OCI-LY7 (cell line): Measurements from ENCODE around the gene USP48.

Source experiments
- EZH2phosphoT487 ChIP-seq: fragments of 200-600 bp; sonication (generic); IDR thresholded peaks from 2 replicates; pipeline ENCODE4 v1.6.1; 2018; ENCODE audit warnings: low read depth, borderline replicate concordance, mild to moderate bottlenecking, mixed run types, antibody characterized with exemption, low read length, moderate library complexity, mixed read lengths
- TF ChIP-seq, protein P1 (sequence below): fragments of 200-600 bp; sonication (generic); conservative IDR thresholded peaks from 2 replicates; pipeline ENCODE4 v1.5.1; 2014; ENCODE audit warnings: mild to moderate bottlenecking, antibody characterized with exemption, low read length, moderate library complexity, mixed read lengths

DNA sequence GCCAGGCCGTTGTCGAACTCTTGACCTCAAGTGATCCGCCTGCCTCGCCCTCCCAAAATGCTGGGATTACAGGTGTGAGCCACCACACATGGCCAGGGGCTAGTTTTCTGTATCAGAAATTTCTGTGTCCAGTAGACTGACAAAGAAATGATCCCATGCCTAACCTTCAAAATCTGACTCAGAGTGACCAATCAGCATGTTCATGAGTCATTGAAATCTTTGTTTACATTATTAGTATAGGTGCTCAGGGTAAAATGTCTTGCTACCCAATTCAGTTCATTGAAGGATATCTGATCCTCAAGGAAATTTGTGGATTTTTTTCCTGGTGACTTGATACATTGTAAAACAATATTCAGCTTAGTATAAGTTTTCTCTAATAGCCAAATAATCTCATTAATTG, 18.2 kb upstream of the USP48 start:
- TF ChIP-seq, protein P1, sequence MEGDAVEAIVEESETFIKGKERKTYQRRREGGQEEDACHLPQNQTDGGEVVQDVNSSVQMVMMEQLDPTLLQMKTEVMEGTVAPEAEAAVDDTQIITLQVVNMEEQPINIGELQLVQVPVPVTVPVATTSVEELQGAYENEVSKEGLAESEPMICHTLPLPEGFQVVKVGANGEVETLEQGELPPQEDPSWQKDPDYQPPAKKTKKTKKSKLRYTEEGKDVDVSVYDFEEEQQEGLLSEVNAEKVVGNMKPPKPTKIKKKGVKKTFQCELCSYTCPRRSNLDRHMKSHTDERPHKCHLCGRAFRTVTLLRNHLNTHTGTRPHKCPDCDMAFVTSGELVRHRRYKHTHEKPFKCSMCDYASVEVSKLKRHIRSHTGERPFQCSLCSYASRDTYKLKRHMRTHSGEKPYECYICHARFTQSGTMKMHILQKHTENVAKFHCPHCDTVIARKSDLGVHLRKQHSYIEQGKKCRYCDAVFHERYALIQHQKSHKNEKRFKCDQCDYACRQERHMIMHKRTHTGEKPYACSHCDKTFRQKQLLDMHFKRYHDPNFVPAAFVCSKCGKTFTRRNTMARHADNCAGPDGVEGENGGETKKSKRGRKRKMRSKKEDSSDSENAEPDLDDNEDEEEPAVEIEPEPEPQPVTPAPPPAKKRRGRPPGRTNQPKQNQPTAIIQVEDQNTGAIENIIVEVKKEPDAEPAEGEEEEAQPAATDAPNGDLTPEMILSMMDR: no peak
- TF ChIP-seq EZH2phosphoT487: no peak
